Myocyte (in vitro differentiated cells): ENCODE data around the gene MPG. TPM values are rescaled to one million over a fixed set of nuclear protein-coding genes. Genes with fewer than 3 reads are reported as not detected.
A peak's percentile ranks its signal among the peaks of the same experiment; 100 is the strongest.

Experiments used
- DNase-seq: peaks from one replicate; pipeline ENCODE4 v3.0.0-alpha.2; 2012; ENCODE audit warnings: low read depth
- total RNA-seq: library from RNA; depleted of rRNA; stranded (reverse); fragments of >200 nt; gene quantifications from 2 replicates; pipeline ENCODE4 v1.2.3, GENCODE V29; 2014

MPG gene
- total RNA-seq, 1 donor from 2014 or later = 168 TPM

DNA sequence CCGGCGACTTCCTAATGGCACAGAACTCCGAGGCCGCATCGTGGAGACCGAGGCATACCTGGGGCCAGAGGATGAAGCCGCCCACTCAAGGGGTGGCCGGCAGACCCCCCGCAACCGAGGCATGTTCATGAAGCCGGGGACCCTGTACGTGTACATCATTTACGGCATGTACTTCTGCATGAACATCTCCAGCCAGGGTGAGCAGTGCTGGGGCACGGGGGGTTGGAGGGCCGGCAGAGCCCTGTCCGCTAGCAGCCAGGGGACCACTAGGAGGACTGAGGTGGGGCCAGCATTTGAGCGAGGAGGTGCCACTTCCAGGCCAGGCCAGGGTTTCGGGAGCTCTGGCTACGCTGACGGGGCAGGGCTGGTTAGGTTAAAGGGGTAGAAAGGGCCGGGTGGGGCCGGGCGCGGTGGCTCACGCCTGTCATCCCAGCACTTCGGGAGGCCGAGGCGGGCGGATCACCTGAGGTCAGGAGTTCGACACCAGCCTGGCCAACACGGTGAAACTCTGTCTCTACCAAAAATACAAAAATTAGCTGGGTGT lies 5.1 kb downstream of the MPG start:
- no peak for DNase-seq

- peak; percentile 75 for DNase-seq
Observed at GRCh38 chr16:83781-84615, 6.0 kb downstream of the MPG start.

- peak; percentile 98 for DNase-seq
Observed at GRCh38 chr16:84718-85406, 6.8 kb downstream of the MPG start.

DNA sequence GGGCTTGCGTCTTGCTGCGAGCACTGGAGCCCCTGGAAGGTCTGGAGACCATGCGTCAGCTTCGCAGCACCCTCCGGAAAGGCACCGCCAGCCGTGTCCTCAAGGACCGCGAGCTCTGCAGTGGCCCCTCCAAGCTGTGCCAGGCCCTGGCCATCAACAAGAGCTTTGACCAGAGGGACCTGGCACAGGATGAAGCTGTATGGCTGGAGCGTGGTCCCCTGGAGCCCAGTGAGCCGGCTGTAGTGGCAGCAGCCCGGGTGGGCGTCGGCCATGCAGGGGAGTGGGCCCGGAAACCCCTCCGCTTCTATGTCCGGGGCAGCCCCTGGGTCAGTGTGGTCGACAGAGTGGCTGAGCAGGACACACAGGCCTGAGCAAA lies 7.4 kb downstream of the MPG start:
- DNase-seq = no peak

GRCh38 chr16:85865-86264 lies 7.8 kb downstream of the MPG start:
- DNase-seq = peak; percentile 80

GRCh38 chr16:86483-86952 lies 8.5 kb downstream of the MPG start:
- DNase-seq = no peak

GRCh38 chr16:88613-89012 lies 10.6 kb downstream of the MPG start:
- DNase-seq = no peak

DNA sequence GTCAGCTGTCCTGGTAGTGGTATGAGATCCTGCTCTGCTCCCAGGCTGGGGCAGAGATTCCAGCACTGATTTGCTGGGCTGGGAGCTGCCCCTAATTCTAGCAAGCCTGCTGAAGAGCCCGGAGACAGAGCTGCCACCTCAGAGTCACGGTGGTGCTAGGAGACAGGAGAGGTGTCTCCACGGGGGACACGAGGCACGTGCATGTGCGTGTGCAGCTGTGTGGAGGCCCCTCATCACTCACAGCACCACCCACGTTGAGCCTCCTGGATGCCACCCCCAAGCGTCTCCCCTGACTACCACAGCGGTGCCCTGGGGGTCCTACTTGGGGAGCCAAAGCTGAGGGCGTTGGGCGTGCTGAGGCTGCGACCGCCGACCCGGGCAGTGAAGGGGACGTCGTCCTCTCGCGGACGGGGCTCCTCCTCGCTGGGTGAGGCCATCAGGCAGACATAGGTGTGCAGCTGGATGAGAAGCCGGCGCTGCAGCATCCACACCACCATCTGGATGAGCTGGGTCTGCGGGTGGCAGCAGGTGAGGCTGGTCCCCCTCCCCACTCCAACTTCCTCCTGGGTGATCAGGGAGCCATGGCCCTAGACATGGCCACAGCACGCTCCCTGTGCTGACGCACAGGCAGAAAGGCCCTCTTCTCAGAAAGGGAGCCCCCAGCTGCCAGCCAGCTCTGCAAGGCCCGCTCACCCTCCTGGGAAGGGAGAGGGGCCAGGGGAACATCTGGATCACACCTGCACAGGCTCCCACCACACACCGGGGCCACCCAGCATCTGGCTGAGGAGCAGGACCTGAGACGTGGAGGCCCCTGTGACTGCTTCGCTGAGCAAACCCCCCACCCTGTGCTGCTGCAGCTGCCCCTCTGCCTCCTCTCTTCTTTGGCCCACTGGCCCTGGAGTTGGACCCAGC lies 11.6 kb downstream of the MPG start:
- DNase-seq = no peak

DNA sequence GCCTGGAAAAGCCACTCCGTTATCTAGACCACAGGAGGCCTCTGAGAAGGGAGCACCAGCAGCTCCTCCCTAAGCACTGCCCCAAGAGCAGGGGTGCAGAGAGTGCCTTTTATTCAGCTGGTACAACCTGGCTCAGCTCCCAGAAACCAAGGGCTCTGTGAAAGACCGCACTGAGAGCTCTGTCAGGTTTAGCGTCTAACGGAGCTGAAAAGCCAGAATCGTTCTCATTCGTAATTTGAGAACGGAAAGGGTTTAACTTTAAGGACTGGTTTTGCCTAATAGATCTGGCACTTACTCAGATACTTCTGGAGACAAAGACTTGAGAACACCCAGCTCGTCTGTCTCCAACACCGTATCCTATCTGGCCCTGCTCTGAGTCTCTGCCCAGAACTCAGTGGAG lies 13.5 kb downstream of the MPG start:
- peak; percentile 72 for DNase-seq

DNA sequence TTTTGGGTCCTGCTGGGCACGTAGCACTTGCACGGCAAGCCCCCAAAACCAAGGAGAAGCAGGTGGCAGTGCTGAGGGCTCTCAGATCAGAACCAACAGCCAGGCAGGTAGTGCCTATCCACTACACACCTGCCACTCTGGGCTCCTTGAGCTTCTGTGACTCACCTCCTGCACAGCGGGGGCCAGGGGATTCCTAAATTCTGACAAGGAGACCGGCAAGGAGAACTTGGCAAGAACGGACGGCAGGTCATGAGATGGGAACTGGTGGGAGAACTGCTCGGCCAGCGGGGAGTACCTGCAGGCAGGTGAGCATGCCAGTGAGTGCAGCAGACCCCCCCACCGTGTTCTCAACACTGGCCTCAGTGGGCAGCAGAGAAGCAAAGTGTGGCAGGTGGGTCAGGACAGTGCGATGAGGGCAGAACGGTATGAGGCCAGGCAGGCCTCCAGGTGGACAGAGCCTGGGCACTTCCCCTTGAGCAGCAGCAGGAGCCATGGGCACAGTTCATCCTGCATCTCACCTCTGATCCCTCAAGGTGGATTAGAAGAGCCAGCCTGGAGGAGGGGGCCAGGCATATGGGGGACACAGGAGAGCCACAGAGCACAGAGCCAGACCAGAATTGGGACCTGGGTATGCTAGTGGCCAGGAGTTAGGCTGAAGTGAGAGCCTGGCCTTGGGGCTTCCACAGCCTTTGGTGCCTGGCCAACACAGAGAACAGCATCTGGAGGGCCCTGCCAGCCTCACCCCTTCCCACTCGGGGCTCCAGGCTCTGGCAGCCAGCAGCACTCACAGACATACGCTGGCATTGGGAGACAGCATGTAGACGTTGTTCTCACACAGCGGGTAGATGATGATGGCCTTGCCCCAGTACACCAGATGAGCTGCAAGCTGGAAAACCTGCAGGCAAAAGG lies 14.7 kb downstream of the MPG start:
- DNase-seq = no peak

DNA sequence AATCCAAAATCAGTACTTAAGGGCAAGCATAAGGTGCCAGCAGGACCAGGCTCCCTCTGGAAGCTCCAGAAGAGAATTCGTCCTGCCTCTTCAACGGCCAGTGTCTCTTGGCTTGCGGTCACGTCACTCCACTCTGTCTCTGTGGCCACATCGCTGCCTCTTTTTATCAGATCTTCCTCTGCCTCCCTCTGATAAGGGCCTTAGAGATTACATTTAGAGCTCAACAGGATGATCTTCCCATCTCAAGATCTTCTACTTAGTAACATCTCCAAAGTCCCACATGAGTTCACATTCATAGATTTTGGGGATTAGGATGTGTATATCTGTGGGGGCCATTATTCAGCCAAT lies 16.9 kb downstream of the MPG start:
- DNase-seq = no peak

- DNase-seq = peak; percentile 96
Observed at GRCh38 chr16:96935-97381, 18.9 kb downstream of the MPG start.

DNA sequence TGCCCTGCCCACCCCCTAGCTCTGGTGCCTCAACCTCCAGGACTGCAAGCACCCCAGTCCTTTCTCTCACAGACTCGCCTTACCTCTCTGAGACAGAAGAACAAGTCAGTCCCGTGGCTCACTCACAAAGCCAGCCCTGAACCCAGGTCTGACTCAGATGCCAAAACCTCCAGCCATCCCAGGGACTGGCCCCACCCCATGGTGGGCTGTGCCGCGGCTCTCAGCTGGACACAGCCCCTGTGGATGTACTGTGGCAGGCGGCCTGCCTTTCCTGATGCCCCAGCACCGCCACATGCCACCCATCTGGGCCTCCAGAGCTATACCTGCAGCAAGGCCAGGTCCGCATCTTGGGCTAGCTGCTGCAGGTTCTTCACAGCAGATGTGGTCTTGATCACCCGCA lies 19.8 kb downstream of the MPG start:
- peak; percentile 80 for DNase-seq

GRCh38 chr16:100989-101388 lies 23.0 kb downstream of the MPG start:
- no peak for DNase-seq

GRCh38 chr16:101586-101985 lies 23.6 kb downstream of the MPG start:
- no peak for DNase-seq

DNA sequence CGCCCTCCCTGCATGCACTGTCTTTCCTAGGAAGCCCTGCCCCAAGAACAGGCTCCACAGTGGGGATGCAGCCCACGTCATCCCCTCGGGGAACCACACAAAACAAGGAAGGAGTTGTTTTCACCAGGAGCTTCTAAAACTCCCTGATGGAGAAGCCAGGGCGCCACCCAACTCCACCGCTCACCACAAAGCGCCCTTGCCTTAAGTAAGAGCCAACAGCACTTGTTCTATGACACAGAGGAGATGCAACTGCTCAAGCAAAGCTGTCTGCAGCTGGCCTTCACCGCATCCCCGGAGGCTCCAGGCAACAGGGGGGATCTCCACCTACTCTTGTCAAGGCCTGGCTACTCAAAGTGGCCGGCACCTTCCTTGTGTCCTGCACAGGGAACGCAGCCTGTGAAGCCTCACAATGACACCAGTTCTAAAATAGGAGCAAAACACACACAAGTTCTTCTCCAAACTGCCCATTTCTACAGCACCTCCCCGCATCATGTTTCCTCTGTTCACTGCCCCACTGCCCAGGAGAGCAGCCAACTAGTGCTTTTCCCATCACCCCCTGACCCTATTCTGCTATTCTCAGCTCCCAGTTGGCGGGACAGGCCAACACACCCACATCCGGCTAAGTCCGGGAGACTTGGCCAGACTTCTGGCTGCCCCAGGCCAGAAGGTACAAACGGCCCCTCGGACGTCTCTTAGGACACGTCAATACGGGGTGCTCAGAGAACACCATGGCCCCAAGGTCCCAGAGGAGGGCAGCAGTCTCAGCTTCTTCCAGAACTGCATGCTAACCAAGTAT lies 24.2 kb downstream of the MPG start:
- DNase-seq = no peak

- no peak for DNase-seq
Observed at GRCh38 chr16:104355-104754, 26.3 kb downstream of the MPG start.

DNA sequence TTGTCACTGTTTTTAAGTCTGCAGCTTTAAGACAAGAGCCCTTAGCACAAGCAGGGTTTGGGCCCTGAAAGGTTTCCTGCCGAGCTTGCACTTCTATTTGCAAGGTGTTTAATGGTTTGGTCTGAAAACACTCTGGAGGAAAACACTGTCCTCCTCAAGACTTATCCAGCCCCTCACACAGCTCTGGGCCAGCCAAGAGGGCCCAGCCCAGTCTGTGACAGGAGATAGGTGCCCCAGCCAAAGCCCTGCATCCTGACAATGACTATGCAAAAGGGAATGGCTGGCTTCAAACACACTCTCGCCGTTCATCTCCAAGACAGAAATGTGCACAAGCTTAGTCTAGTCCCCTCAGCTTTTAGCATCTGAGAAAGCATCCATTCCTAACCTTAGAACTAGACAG lies 26.9 kb downstream of the MPG start:
- DNase-seq = no peak

DNA sequence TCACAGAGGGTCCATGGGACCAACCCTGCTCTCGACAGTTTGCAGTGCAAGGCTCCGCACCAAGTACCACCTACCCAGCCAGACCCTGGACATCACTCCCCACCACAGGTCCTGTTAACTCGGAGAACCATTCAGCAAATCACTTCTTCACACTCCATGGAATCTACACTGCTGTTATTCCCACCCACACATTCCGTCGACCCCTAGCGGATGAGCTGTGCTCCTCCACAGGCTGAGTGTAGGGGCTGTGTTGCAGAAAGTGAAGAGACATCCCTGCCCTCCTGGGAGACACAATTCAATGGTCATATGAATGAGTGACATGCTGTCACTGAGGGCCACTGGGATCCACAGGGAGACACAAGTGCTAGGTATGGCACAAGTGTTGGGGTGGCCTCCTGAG lies 27.5 kb downstream of the MPG start:
- no peak for DNase-seq
